HG03103 (cell line): ENCODE measurements around the gene CFTR.

Experiments
- ATAC-seq: cut with Tn5 transposase; IDR thresholded peaks from one replicate; pipeline ENCODE4 v1.9.1; 2021; ENCODE audit warnings: low read depth; ENCODE audit not compliant: unreplicated experiment

The CFTR gene

GRCh38 chr7:117581424-117581823, 101.6 kb downstream of the CFTR start:
- no peak for ATAC-seq

- ATAC-seq, result no peak
These were observed 102.4 kb downstream of the CFTR start for GRCh38 chr7:117582219-117582704.

DNA sequence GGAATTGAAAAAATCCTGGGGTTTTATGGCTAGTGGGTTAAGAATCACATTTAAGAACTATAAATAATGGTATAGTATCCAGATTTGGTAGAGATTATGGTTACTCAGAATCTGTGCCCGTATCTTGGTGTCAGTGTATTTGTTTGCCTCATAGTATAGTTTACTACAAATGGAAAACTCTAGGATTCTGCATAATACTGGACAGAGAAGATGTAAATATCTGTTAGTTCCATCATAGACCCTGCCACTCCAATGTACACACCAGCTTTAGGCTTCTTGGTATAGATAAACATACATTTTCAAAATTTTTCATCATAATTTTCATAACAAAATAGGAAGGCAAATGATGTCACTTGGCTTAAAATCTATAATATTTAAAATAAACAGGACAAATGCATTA, 108.1 kb downstream of the CFTR start:
- peak; percentile 19 for ATAC-seq

DNA sequence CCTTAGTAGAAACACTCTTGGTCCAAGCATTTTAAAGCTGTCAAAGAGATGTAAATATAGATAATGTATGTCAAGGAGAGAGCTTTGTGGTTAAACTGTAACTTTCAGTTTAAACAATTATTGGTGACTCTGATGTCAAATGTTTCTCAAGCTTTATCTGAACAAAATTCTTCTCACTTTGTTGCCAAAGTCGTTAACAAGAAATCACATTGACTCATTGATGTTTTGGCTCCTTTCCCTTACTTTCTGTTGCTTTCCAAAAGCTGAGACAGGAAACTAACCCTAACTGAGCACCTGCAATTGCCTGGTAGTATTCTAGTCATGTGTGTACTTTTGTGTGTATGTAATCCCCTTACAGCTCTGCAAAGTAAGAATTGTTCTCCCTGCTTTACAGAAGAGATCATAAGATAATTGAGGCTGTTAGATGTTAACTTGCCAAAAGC, 108.5 kb downstream of the CFTR start:
- ATAC-seq, result peak; percentile 65

DNA sequence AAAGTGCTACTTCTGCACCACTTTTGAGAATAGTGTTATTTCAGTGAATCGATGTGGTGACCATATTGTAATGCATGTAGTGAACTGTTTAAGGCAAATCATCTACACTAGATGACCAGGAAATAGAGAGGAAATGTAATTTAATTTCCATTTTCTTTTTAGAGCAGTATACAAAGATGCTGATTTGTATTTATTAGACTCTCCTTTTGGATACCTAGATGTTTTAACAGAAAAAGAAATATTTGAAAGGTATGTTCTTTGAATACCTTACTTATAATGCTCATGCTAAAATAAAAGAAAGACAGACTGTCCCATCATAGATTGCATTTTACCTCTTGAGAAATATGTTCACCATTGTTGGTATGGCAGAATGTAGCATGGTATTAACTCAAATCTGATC, 110.4 kb downstream of the CFTR start:
- no peak for ATAC-seq

GRCh38 chr7:117592011-117592635, 112.3 kb downstream of the CFTR start:
- no peak for ATAC-seq

GRCh38 chr7:117596134-117596533, 116.3 kb downstream of the CFTR start:
- ATAC-seq, result no peak

DNA sequence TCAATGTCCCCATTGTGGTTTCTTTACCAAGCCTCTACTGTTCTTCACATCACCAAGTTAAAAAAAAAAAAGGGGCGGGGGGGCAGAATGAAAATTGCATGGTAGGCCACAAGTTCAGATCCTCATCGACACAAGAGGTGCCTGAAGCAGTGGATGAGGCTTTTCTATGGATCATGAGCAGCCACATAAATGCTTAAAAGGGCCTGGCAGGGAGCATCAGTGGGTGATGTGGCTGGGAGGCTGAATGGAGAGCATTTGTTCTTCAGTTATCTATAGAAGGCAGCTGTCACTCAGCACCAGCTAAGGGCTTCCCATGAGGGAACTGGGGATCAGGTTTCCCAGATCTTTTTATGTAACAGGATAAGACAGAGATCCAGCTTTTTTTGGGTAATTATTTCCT, 117.9 kb downstream of the CFTR start:
- no peak for ATAC-seq

- ATAC-seq, result no peak
These were observed 121.1 kb downstream of the CFTR start for GRCh38 chr7:117600911-117601310.

GRCh38 chr7:117603627-117604026, 123.8 kb downstream of the CFTR start:
- no peak for ATAC-seq

- no peak for ATAC-seq
These were observed 125.9 kb downstream of the CFTR start for GRCh38 chr7:117605712-117606111.

GRCh38 chr7:117606132-117606531, 126.3 kb downstream of the CFTR start:
- no peak for ATAC-seq

DNA sequence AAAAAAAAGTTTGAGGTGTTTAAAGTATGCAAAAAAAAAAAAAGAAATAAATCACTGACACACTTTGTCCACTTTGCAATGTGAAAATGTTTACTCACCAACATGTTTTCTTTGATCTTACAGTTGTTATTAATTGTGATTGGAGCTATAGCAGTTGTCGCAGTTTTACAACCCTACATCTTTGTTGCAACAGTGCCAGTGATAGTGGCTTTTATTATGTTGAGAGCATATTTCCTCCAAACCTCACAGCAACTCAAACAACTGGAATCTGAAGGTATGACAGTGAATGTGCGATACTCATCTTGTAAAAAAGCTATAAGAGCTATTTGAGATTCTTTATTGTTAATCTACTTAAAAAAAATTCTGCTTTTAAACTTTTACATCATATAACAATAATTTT, 130.6 kb downstream of the CFTR start:
- no peak for ATAC-seq

DNA sequence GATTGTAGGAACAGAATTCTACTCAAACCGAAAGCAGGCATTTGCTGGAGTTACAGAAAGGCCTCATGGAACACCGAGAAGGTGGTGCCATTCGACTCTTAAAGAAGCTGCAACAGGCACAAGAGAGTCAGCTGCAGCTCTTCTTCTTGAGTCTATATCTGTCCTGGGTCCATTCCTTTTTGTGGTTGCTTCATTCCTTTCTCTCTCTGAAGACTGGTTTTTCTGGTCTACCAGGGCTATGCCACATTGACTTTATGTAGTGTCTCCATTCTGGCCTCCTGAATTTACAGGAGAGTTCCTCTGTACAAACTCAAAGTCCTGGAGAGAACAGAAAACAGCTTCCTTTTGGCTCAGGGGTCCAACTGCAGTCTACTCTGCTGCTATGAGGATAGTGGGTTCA, 132.8 kb downstream of the CFTR start:
- ATAC-seq, result no peak

GRCh38 chr7:117616694-117617093, 136.9 kb downstream of the CFTR start:
- no peak for ATAC-seq

DNA sequence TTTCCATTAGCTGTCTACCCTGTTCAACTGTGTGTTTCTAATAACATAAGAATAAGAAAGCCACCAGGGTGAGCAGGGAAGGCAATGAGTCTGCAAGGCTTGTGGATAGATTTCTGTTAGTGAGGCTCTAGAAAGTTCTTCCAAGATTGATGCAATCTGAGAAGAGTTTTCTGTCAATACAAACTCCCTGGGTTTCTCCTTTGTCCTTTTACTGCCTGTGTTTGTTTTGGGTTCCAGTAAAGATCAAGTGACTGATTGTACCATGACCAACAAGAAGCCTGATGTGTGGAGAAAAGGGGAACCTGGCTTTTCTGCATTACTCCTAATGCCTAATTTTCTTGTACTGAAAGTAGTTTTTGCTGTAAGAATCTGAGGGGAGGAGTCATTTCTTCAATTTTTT, 139.9 kb downstream of the CFTR start:
- ATAC-seq, result no peak

GRCh38 chr7:117621075-117621618, 141.3 kb downstream of the CFTR start:
- ATAC-seq, result no peak

DNA sequence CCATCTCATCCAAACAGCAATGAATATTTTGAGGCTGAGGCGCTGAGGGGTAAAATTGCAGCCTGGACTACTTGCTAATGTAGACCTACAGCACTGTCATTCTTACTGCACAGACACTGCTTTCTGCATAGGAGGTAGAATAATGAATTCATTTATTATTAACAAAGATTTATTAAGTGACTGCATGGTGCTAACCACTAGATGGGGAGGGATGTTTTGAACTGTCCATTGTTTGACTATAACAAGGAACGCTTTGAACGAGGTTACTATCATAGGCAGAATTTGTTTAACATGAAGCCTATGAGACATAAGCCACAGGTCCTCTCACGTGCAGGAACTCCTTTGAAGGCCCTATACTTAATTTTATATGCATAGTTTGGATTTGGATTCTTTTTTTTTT, 143.8 kb downstream of the CFTR start:
- no peak for ATAC-seq

DNA sequence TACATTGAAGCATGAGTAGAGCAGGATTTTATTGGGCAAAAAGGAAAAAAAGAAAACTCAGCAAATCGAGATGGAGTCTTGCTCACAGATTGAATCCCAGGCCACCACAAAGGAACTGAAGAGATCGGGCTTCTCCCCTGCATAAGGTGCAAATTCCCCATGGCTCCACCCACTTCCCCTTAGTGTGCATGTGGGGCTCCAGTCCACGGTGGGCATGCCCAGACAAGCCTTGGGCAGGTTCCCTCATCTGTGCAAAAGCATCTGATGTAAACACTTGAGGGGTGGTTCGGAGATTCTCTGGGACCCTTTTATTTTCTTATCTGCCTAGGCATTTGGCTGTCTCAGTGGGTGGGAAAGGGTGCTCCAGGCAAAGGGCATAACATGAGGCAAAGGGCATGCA, 150.7 kb downstream of the CFTR start:
- no peak for ATAC-seq

- ATAC-seq, result no peak
These were observed 151.2 kb downstream of the CFTR start for GRCh38 chr7:117630907-117631564.

GRCh38 chr7:117631652-117632051, 151.8 kb downstream of the CFTR start:
- ATAC-seq, result no peak

- ATAC-seq, result no peak
These were observed 158.1 kb downstream of the CFTR start for GRCh38 chr7:117637937-117638336.
